IMR-90 (cell line): Measurements from ENCODE around the gene SLC9A5.

Experiments
- POLR2A ChIP-seq: IDR thresholded peaks from 2 replicates; pipeline ENCODE4 v1.6.1; 2012; ENCODE audit warnings: mild to moderate bottlenecking, low read depth, low read length
- RAD21 ChIP-seq: IDR thresholded peaks from 2 replicates; pipeline ENCODE4 v1.6.1; 2012; ENCODE audit warnings: low read length, improper control_type of control experiment

DNA sequence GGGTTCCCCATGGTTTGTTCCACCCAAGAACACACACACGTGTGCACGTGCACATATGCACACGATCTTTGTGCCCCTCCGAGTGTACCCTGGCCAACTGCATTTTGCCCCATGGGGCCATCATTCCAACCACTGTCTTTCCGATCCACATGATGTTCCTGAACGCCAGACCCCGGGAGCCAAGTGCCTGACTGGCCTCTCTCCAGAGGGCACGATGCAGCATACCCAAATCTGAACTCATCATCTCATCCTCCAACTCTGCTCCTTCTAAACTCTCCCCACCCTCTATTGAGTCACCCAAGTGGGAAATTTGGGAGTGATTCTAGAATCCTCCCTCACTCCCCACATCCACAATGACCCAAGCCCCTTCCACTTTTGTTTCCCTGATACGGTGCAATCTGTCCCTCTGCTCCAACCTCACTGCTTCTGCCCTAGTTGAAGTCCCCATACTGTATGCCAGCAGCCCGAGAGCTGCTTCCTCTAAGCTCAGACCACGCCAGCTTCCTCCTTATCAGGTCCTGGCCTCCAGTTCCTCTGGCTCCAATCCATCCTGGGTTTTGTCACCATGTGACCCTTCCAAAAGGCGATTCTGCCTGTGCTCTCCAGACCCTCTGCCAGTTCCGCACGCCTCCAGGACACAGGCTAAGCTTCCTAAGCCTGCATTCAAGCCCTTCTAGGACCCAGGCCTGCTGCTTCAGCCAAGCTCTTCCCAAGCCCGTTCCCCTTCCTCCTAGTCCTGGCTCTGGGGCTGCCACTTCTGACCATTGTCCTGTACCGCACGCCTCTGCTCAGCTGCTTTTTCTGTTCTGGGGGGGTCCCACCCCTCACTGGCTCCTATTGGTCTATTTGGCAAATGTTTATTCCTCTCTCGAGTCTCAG, 31.9 kb upstream of the SLC9A5 start:
- no peak for TF ChIP-seq POLR2A
- no peak for TF ChIP-seq RAD21
